Suppressor macrophage (primary cell): ENCODE results near the gene EHBP1.
A peak's percentile ranks its signal among the peaks of the same experiment; 100 is the strongest.
"Not testable (repeated sequence)": the region's sequence is repeated elsewhere in the genome, so short reads cannot be mapped to it uniquely, and the experiment has no call there.

Source experiments
- DNase-seq, 4 experiments: peaks; one replicate each; pipeline ENCODE4 v3.0.0-alpha.2; 2020 to 2022

The EHBP1 gene

DNA sequence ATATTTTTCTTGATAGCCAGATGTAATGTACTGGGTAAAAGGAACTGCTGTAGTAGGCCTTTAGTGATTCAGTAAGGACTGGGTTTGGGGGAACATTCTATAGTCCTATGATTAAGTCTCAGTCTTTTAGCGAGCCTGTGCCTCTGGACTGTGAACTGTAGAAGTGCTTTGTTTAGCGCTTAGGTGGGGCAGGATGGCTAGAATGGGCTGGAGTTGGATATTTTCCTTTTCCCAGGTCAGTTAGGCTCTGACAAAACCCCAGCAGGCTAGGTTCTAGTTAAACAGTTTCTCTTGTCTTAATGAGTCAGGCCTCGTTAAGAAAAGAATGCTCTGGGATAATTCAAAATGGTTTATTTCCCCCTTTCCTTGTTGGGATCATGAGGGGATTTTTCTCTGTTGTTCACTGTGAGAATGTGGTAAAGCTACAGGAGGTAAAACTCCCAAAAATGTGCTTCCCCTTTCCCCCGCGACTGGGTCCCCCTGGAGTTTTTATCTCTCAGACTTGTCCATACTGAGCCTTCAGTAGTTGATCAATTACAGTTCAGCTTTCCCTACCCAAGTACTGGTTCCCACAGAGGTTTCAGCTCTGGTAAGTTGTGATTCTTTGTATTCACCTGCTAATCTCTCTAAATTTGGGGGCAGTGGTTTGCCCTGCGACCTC lies 31.5 kb downstream of the EHBP1 start:
- DNase-seq = no peak

GRCh38 chr2:62738981-62739936 lies 33.7 kb downstream of the EHBP1 start:
- peak in 2 of 4 experiments; percentile 2 to 5 for DNase-seq

GRCh38 chr2:62740221-62740620 lies 34.7 kb downstream of the EHBP1 start:
- DNase-seq = no peak

DNA sequence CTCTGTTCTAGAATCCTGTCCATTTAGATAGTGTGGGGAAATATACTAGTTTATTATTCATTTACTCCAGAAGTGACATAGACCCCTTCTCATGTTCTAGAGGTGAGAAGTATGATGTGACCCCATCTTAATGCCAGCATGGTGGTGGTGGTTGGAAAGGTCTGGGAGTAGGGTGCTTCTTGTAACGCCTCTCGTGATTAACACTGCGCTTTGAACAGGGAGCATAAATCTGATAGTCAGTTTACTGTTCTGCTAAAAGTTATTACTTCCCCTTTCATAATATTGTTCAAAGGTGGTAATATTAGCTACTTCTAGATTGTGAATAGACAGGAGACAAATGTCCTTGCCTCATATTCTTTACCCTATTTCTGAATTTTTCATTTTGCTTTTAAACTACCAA lies 35.6 kb downstream of the EHBP1 start:
- DNase-seq = peak in 1 of 4 experiments; percentile 9

GRCh38 chr2:62741954-62742722 lies 36.6 kb downstream of the EHBP1 start:
- DNase-seq = no peak

GRCh38 chr2:62743506-62743905 lies 38.0 kb downstream of the EHBP1 start:
- DNase-seq = no peak

DNA sequence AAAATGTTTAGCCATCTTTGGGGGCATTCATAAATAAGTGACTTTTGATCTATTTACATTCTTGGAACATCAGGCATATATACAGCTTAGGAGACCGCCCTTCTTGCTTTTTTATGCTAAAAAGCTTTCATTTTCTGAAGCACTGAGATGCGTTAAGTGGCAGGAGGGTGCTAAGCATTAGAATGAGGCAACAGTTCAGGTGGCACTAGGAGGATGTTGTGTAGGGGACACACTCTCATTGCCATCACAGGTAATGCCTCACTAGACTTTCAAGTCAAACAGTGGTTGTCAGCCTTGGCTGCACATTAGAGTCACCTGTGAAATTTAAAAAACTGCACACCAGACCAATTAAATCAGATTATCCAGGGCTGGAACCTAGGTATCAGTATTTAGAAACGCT lies 39.1 kb downstream of the EHBP1 start:
- DNase-seq = no peak

GRCh38 chr2:62745891-62746481 lies 40.5 kb downstream of the EHBP1 start:
- no peak for DNase-seq

GRCh38 chr2:62747169-62747568 lies 41.7 kb downstream of the EHBP1 start:
- DNase-seq = no peak

DNA sequence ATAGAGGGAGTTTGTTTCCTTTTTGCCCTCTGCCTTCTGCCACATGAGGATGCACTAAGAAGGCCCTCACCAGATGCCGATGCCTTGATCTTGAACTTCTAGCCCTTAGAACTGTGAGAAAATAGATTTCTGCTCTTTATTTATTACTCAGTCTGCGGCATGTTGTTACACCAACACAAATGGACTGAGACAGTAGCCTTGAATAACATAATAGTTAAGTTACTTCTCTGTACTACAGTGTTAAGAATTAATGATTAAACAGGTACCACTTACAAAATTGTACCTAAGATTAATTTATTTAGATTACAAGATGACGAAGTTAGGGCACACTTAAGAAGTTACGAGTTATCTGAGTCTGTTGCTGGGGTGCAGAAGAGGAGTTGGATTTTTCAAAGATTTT lies 42.4 kb downstream of the EHBP1 start:
- no peak for DNase-seq

DNA sequence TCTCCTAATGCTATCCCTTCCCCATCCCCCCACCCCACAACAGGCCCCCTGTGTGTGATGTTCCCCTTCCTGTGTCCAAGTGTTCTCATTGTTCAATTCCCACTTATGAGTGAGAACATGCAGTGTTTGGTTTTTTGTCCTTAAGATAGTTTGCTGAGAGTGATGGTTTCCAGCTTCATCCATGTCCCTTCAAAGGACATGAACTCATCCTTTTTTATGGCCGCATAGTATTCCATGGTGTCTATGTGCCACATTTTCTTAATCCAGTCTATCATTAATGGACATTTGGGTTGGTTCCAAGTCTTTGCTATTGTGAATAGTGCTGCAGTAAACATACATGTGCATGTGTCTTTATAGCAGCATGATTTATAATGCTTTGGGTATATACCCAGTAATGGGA lies 43.6 kb downstream of the EHBP1 start:
- DNase-seq = not testable (repeated sequence)

- no peak for DNase-seq
These were observed 51.5 kb downstream of the EHBP1 start for GRCh38 chr2:62757029-62757428.

DNA sequence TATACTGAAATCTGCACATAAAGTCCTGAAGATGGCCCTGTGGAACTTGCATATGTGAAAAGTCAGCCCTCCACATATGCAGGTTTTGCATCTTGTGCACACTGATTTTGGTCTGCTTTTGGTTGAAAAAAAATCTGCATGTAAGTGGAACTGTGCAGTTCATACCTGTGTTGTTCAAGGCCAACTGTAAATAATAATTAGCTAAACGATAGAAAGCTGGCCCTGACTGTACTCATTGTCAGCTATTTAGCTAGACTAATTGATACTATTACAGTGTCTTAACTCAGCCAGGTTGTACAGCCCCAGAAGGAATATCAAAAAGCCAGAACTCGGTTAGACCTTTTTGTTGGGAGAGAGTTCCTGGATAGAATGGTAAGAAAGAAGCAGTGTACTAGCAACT lies 54.5 kb downstream of the EHBP1 start:
- no peak for DNase-seq

GRCh38 chr2:62760555-62760954 lies 55.0 kb downstream of the EHBP1 start:
- no peak for DNase-seq

- no peak for DNase-seq
These were observed 60.3 kb downstream of the EHBP1 start for GRCh38 chr2:62765619-62766376.

GRCh38 chr2:62768615-62769014 lies 63.1 kb downstream of the EHBP1 start:
- no peak for DNase-seq

DNA sequence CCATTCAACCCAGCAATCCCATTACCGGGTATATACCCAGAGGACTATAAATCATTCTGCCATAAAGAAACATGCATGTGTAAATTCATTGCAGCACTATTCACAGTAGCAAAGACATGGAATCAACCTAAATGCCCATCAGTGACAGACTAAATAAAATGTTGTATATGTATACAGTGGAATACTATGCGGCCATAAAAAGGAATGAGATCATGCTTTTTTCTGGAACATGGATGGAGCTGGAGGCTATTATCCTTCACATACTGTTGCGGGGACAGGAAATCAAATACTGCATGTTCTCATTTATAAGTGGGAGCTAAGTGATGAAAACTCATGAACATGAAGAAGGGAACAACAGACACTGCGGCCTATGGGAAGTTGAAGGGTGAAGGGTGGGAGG lies 65.1 kb downstream of the EHBP1 start:
- DNase-seq = no peak

- peak; percentile 38 to 73 (median 54) for DNase-seq
These were observed 69.2 kb downstream of the EHBP1 start for GRCh38 chr2:62774555-62775366.

- no peak for DNase-seq
These were observed 69.8 kb downstream of the EHBP1 start for GRCh38 chr2:62775367-62775668.

GRCh38 chr2:62783679-62784078 lies 78.2 kb downstream of the EHBP1 start:
- no peak for DNase-seq

- DNase-seq = no peak
These were observed 78.8 kb downstream of the EHBP1 start for GRCh38 chr2:62784341-62784740.
